ENCODE results near the gene MAP3K4. TPM values are rescaled to one million over a fixed set of nuclear protein-coding genes. Genes with fewer than 3 reads are reported as not detected.

MAP3K4 gene
- total RNA-seq, 1 donor from 2014 or later, result 63.3 TPM

DNA sequence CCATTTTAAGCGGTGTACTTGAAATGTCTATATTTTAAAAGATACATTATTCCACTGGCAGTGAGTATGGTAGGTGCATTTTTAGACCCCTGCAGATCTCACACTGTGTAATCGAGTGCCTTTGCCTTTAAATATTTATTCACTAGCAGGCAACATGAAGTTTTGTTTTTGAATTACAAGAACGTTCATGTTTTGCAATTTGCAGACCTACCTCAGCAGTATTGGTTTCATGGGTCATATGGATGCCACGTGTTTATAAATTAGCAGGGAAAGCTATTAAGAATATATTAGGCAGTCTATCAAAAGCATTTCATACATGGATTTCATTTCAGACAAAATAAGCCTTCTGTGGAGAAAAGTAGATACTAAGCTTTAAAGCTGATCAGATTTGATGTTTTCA lies 7.2 kb downstream of the MAP3K4 start:
- H3K36me3 Mint-ChIP-seq (ENCODE audit: unreplicated experiment), result no peaks in the 10 kb centered on the region
- H3K27ac Mint-ChIP-seq (ENCODE audit: unreplicated experiment), result no peak overlapping the region
- no peak for TF ChIP-seq CTCF (IDR thresholded peaks at IDR 0.05; ENCODE audit: partially characterized antibody, unreplicated experiment)
- peaks cover 5% of the 10 kb centered on the region for H3K9me3 Mint-ChIP-seq (ENCODE audit: unreplicated experiment)
- peaks cover 4% of the 10 kb centered on the region for H3K27me3 Mint-ChIP-seq (ENCODE audit: unreplicated experiment)
- DNase-seq, result no peak
- H3K4me1 Mint-ChIP-seq (ENCODE audit: low read depth, unreplicated experiment), result peaks cover 18% of the 10 kb centered on the region
- no peak overlapping the region for H3K4me3 Mint-ChIP-seq (ENCODE audit: unreplicated experiment)

DNA sequence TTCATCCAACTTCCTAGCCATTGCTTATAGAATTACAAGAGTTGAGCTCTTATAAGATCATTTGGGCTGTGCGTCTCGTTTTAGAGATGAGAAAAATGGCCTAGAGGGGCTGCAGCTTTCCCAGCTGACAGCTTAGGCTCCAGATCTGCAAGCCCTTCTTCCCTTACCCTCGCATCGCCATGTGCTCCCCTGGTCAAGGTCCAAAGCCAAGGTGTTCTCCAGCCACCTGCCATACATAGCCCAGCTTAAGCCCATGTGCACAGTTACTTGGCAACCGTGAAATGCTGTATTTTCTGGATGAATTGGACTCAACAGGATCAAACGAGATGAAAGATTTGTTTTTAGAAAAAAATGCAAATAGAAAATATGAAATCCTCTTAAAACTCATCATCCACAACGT lies 7.9 kb downstream of the MAP3K4 start:
- H3K27ac Mint-ChIP-seq (ENCODE audit: unreplicated experiment), result no peak overlapping the region
- peaks cover 5% of the 10 kb centered on the region for H3K9me3 Mint-ChIP-seq (ENCODE audit: unreplicated experiment)
- H3K36me3 Mint-ChIP-seq (ENCODE audit: unreplicated experiment), result no peaks in the 10 kb centered on the region
- peaks cover 4% of the 10 kb centered on the region for H3K27me3 Mint-ChIP-seq (ENCODE audit: unreplicated experiment)
- H3K4me1 Mint-ChIP-seq (ENCODE audit: low read depth, unreplicated experiment), result peaks cover 14% of the 10 kb centered on the region
- no peak for TF ChIP-seq CTCF (IDR thresholded peaks at IDR 0.05; ENCODE audit: partially characterized antibody, unreplicated experiment)
- no peak for DNase-seq
- H3K4me3 Mint-ChIP-seq (ENCODE audit: unreplicated experiment), result no peak overlapping the region

GRCh38 chr6:161000632-161001031 lies 9.1 kb downstream of the MAP3K4 start:
- H3K9me3 Mint-ChIP-seq (ENCODE audit: unreplicated experiment), result no peaks in the 10 kb centered on the region
- H3K36me3 Mint-ChIP-seq (ENCODE audit: unreplicated experiment), result no peaks in the 10 kb centered on the region
- no peak overlapping the region for H3K27ac Mint-ChIP-seq (ENCODE audit: unreplicated experiment)
- no peaks in the 10 kb centered on the region for H3K27me3 Mint-ChIP-seq (ENCODE audit: unreplicated experiment)
- H3K4me3 Mint-ChIP-seq (ENCODE audit: unreplicated experiment), result no peak overlapping the region
- no peak for TF ChIP-seq CTCF (IDR thresholded peaks at IDR 0.05; ENCODE audit: partially characterized antibody, unreplicated experiment)
- peaks cover 8% of the 10 kb centered on the region for H3K4me1 Mint-ChIP-seq (ENCODE audit: low read depth, unreplicated experiment)
- no peak for DNase-seq

DNA sequence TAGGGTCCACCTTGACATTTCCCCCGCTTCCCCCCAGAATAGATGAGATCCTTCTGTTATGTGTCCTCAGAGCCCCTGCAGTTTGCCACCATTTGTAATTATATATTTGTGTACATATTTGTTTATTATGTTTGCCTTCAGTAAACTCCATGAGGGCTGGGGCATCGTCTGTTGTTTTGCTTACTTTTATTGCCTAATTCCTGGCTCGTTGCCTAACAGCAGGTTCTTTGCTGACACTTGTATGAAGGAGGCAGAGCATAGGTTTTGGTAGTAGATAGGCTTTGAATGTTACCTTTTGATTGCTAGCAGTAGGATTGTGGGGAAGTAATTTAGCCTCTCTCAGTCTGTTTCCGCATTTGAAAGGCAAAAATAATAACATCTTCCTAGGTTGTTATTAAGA lies 9.9 kb downstream of the MAP3K4 start:
- DNase-seq, result no peak
- Mint-ChIP-seq H3K4me3 (ENCODE audit: unreplicated experiment) (no peak overlapping the region), H3K9me3 (ENCODE audit: unreplicated experiment) (no peaks in the 10 kb centered on the region)

GRCh38 chr6:161003336-161003735 lies 11.8 kb downstream of the MAP3K4 start:
- DNase-seq, result no peak
- Mint-ChIP-seq H3K4me1 (ENCODE audit: low read depth, unreplicated experiment) (peaks cover 13% of the 10 kb centered on the region), H3K36me3 (ENCODE audit: unreplicated experiment) (no peaks in the 10 kb centered on the region), H3K27me3 (ENCODE audit: unreplicated experiment) (no peaks in the 10 kb centered on the region), H3K9me3 (ENCODE audit: unreplicated experiment) (no peaks in the 10 kb centered on the region), H3K4me3 (ENCODE audit: unreplicated experiment) (no peak overlapping the region), H3K27ac (ENCODE audit: unreplicated experiment) (no peak overlapping the region)
- no peak for TF ChIP-seq CTCF (IDR thresholded peaks at IDR 0.05; ENCODE audit: partially characterized antibody, unreplicated experiment)

More for the DNA sequence above, 9.9 kb downstream of the MAP3K4 start:
- Mint-ChIP-seq H3K27ac (ENCODE audit: unreplicated experiment) (no peak overlapping the region), H3K36me3 (ENCODE audit: unreplicated experiment) (no peaks in the 10 kb centered on the region), H3K27me3 (ENCODE audit: unreplicated experiment) (no peaks in the 10 kb centered on the region), H3K4me1 (ENCODE audit: low read depth, unreplicated experiment) (peaks cover 6% of the 10 kb centered on the region)
- no peak for TF ChIP-seq CTCF (IDR thresholded peaks at IDR 0.05; ENCODE audit: partially characterized antibody, unreplicated experiment)
